Stimulated activated CD8-positive, alpha-beta memory T cell treated with anti-CD3 and anti-CD28 coated beads, Interleukin-4, amount 100 ng/mL, for 1 hour (primary cell): ENCODE results near the gene ANKRD39.
"Not testable (repeated sequence)": the region's sequence is repeated elsewhere in the genome, so short reads cannot be mapped to it uniquely, and the experiment has no call there.

ENCODE experiments used
- DNase-seq, 2 donors: peaks; one replicate each; pipeline ENCODE4 v3.0.0-alpha.2; 2020; ENCODE audit warnings: low read depth in 2 of 2, low spot score in 1 of 2

The ANKRD39 gene

DNA sequence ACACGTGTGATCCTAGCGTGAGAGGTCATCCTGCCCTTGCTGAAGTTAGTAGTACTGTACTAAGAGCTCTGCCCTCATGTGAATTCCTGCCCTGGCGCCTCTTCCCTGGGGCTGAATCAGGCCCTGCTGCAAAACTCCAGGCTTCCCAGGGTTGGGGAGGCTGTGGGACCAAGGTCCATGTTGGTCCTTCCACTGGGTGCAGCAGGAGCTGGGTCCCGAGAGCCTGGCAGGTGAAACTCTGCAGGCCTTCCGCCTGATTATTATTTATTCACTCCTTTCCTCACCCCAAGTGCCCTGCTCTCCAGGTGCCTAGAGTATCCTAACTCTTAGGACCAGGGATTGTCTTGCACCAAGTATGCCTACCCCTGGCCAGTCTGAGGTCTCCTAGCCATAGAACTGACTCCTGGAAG is 47.0 kb downstream of the ANKRD39 start:
- no peak for DNase-seq

DNA sequence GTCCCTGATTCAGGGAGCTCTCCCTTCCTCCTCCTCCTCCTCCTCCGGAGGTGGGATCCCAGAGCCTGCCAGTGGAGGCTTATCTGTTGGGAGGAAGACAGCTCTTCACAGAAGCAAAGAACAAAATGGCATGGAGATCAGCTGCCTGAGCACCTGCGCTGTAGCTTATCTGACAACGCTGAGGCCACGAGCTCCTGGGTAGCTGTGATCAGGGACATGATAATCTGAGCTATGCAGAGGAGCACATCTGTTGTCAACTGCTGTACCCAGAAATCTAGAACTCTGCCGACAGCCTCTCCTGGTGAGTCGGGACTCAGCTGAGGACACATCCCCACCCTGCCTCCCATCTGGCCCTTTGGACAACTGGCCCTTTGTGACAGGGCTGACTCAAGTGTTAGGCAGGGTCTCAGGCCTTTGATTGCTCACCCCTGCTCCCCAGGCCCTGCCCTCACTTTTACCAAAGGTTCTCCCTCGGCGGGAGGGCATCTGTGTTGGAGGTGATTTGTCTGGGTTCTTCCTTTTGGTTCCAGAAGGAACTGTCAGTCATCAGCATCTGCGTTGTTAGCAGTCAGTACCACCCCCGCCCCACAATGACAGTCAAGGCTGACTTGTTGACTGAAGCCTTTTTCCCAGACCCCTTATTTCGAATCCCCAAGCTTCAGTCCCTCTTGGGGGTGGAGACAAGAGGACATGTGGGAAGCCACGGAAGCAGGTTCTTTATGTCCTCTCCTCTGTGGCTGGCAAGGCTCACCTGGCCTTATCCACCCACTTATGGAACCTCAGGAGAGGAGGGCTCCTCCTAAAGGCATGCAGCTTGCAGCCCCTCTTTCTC is 47.6 kb downstream of the ANKRD39 start:
- no peak for DNase-seq

DNA sequence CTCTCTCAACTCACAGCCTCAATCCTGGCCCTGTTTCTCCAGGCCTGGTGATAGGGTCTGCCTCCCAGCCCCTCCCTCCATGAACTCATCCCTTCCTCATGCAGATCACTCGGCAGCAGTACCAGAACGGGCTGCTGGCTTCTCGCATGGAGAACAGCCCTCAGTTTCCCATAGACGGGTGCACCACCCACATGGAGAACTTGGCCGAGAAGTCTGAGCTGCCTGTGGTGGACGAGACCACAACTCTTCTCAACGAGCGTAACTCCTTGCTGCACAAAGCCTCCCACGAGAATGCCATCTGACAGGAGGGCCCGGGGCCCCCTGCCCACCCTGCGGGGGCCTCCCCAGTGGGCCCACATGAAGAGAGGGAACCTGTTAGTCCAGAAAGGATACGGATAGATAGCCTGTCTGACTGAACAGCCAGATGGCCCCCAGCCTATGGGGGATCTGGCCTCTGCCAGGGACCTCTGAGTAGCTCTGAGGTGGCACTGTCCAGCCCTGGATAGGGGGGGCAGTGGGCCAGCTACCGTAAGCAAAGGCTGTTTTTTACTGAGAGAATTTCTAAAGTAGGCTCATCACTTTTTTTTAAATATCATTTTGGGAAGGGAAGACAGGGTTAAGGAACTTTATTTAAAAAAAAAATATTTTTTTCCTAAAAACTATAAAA is 48.5 kb downstream of the ANKRD39 start:
- DNase-seq = no peak

DNA sequence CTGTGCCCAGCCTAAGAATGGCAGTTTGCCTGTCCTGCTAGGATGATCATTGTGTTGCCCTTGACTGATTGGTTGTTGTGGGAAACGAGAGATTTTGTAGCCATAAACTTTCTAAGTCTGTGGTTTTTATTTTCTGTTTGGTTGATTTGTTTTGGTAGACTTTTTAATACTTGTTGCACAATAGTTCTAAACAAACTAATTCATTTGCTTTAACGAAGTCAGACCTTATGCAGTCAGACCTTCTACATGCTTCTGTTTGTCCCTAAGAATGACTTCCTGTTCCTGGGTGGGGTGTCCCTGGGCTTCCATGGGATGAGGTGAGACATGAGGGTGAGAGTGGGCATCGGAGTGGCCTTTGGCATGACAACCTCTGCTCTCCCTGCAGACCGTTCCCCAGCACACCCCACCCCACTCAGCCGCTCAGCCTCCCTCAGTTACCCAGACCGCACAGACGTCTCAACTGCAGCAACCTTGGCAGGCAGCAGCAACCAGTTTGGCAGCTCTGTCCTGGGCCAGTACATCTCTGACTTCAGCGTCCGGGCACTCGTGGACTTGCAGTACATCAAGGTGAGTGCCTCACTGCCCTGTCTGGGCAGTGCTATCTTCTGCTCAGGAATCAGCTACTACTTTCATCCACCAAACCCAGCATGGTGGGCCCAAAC is 49.5 kb downstream of the ANKRD39 start:
- no peak for DNase-seq

DNA sequence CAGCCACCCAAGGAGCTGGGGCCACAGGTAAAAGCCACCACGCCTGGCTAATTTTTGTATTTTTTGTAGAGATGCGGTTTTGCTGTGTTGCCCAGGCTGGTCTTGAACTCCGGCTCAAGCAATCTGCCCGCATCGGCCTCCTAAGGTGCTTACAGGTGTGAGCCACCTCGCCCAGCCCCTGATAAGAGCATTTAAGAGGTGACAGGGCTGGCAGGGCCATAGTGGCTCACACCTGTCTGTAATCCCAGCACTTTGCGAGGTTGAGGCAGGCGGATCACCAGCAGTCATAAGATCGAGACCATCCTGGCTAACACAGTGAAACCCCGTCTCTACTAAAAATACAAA is 50.7 kb downstream of the ANKRD39 start:
- DNase-seq = no peak

DNA sequence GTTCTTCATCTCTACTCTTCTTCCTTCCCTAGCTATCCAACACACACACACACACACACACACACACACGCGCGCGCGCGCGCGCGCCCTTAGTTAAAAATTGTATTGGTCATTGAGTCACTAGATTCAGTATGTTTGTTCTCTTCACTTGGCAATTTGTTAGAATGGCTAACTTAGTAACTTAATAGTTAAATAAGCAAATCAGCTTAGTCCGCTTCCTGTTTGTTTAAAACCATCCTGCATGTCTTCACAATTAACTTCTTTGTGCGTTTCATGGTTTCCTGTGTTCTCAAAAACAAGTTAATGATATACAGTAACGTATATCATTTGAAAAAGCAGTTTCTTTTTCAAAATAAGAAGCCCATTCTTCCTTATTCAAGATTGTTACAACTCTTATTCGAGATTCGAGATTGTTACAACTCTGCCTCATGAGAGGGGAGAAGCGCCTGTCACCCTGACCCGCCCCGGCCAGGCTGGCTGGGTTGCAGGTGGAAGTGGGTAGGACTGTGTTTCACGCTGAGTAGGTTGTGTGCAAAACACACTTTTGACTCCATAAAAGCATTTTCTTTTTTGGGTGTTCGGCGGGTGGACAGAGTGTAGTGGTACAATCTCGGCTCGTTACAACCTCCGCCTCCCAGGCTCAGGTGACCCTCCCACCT is 51.2 kb downstream of the ANKRD39 start:
- DNase-seq = no peak

DNA sequence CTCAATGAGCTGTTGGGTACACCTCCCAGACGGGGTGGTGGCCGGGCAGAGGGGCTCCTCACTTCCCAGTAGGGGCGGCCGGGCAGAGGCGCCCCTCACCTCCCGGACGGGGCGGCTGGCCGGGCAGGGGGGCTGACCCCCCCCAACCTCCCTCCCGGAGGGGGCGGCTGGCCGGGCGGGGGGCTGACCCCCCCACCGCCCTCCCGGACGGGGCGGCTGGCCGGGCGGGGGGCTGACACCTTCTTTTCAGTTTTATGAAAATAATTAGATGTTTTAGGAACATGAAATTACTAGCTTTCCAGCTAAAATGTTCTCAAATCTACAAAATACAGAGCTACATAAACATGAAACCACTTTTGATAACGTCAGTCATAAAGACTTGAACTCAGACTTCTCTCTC is 51.9 kb downstream of the ANKRD39 start:
- not testable (repeated sequence) for DNase-seq

DNA sequence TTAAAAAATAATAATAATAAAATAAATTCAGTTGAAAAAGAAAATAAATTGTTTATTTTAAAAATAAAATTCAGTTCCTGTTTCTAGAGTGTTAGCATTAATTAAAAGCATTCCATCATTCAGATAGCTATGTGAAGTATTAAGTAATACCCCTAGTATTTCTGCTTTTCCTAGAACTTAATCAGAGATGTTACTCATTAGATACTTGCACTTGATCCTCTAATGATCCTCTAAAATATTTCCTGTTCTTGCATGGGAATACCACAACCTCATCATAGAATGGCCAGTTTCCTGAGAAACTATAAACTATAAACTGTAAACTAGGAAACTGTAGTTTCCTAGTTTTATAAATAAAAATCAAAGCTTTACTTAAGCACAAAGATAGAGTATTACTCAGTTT is 52.8 kb downstream of the ANKRD39 start:
- DNase-seq = no peak

DNA sequence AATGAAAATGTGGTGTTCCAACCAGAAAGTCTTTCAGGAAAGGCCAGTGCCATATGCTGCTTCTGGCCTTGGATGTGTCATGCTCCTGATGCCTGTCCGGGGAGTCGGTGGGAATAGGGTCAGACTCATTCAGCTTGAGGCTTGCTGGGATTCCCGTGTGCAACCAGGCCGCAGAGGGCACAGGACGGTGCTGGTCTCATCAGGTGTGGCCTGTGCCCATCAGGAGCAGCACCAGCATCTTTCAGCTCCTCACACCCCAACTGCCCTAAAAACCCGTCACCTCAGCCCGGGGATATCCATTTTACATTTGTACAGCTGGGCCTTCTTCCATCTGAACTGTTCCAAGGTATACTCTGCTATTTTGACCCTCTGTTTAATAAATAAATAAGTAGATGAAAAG is 55.1 kb downstream of the ANKRD39 start:
- no peak for DNase-seq

DNA sequence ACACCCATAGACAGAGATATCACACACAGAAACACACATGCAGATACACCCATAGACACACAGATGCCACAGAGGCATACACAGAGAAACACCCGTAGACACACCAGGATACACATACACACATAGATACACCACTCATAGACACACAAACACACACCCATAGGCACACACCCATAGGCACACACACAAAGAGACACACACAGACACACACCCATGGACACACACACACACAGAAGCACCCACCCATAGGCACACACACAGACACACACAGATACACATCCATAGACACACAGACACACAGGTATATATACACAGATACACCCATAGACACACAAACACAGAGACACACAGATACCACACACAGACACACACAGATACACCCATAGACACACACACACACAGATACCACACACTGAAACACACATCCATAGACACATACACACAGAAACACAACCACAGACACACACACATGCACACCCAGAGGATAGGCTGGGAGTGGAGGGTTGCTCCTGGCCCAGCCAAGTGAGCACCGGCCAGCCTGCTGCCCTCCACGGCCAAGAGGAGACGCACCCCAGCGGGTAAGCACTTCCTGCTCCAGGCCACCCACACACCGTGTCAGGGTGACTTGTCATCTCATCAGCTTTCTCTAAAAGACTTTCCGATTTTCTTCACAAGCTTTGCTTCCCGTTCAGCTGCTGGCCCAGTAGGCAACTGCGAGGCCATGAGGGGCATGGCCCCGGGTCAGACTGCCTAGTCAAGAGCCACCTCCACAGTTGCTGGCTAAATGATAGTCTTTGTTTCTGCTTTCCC is 55.8 kb downstream of the ANKRD39 start:
- no peak for DNase-seq

DNA sequence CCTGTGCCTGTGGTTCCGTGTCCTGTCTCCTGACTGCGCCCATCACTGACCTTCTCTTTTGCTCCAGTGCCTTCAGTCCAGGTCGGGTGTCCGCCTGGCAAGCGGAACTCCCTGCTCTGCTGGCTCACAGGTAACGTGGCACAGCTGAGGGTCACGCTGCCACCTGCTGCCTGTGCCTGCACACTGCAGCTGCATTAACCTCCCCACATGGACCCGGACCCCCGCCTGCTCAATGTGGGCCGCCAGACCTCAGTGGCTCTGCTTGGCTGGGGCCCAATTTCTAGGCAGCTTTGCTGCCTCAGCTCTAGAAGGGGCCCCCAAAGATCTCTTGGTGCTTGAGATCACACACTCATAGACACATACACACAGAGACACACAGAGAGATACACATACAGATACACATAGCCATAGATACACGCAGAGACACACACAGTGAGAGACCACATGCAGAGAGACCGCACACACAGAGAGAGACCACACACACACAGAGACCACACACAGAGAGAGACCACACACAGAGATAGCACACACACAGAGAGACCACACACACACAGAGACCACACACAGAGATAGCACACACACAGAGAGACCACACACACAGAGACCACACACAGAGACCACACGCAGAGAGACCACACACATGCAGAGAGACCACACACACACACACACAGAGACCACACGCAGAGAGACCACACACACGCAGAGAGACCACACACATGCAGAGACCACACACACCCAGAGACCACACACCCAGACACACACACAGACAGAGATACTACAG is 56.6 kb downstream of the ANKRD39 start:
- DNase-seq = peak; percentile 43 to 47

DNA sequence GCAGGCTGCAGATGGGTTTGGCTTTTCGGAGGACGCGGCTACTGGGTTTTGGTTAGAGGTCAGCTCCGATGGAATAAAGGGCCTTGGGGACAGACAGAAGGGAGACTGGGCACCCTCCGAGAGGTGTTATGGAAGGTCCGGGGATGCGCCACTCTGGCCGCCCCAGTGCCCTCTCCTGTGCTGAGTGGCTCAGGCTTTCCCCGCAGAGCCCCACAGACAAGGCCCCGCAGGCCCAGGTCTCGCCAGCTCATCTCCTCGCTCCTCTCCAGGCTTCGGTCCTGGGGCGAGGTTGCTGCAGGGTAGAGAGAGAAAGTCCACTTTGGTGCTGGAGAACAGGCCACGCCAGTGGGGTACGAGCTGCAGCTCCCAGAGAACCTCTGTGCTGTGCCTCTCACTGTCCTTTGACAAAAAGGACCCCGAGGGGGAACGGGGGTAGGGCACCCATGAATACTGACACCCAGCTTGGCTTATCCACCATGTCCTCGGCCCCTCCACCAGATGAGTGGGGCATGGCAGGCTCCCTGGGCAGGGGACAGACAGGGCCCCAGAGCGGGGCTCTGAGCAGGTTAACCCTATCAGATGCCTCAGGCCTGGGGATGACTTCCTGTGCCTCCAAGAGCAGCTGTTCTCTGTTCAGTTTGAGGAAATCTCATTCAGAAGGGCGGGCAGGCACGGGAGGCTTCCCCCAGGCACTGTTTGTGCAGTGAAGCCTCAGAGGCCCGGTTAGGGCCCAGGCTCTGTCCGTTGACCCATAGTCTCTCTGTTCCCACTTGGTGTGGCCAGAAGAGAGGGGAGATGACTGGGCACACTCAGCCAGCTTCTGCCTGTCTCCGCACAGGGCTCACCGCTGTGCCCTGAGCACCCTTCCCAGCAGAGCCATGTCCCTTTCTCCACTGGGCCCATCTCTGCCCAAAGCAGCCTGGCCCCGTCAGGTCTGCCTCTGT is 57.5 kb downstream of the ANKRD39 start:
- DNase-seq = no peak

DNA sequence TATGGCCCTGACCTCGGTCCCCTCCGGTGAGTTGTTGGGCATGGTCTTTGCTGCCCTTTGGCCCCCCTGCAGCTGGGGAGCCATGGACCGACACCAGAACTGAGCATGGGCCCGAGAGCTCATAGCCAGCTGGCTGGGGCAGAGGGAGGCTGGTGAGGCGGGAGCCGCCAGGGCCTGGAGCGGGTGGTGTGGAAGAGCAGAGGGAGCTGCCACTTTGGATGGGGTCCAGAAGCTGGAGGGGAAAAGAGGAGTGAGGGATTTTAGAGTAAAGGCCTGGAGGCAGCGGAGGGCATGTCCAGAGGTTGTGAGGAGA is 58.2 kb downstream of the ANKRD39 start:
- no peak for DNase-seq

DNA sequence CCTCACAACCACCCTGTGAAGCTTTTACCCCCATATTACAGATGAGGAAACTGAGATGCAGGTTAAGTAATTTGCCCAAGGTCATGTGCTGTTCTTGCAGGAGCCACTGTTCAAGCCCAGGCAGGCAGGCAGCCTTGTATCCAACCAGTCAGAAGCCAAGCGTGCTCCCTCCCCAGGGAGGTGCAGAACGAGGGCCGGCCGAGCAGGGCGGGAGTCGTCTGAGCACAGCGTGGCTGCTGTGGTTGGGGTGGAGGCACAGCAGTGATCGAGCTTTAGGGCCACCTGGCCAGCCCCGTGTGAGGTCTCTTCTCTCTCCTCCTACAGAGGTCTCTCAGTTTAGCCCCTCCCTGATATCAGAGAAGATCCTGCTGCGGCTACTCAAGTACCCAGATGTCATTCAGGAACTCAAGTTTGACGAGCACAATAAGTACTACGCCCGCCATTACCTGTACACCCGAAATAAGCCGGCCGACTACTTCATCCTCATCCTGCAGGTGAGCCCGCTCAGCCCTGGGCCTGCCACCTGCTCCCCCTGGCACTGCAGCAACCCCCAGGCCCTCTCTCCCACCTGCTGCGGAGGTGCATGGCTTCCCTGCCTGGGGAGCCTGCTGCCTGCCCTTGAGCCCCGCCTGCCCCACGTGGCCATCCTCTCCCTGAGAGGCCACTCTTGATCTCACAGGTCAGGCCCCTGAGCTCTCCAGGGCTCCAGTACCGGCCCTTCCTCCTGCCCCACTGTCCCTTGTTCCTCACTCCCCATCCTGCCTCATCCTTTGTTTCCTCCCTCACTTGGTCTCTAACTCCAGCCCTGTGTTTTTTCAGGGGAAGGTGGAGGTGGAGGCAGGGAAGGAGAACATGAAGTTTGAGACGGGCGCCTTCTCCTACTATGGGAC is 58.8 kb downstream of the ANKRD39 start:
- no peak for DNase-seq
